H1 (cell line): ENCODE measurements around the gene CALM1. TPM values are rescaled to one million over a fixed set of nuclear protein-coding genes. Genes with fewer than 3 reads are reported as not detected.

ENCODE experiments used
- CTCF ChIA-PET: fragments of 300-600 bp; sonication (Branson Sonifier 250); formaldehyde crosslinking; loops from one replicate; lab custom pipeline; 2021; ENCODE audit not compliant: partially characterized antibody; lab: Charles Lee
- POLR2A ChIA-PET: fragments of 300-600 bp; sonication (Branson Sonifier 250); formaldehyde crosslinking; loops from one replicate; lab custom pipeline; 2021; ENCODE audit warnings: inconsistent platforms; ENCODE audit not compliant: partially characterized antibody; lab: Charles Lee
- DNase-seq, 2 experiments: peaks; one replicate each; pipeline versions ENCODE4 v3.0.0 to v3.0.0-alpha.2; 2010 to 2022; ENCODE audit warnings: low spot score in 2 of 2, low read depth in 1 of 2, mixed read lengths in 1 of 2
- FAIRE-seq: peaks from 2 replicates; lab custom pipeline; 2011; peaks lifted over from hg19 to GRCh38; lab: Jason Lieb, UNC
- H2AFZ ChIP-seq: 2 replicates; pipeline ENCODE4 v1.8.1; 2012; ENCODE audit warnings: low read length, inconsistent platforms
- H2AK5ac ChIP-seq: 2 replicates; pipeline ENCODE4 v1.6.1; 2013; ENCODE audit warnings: low read depth, low read length
- H2BK120ac ChIP-seq: replicated peaks from 2 replicates; pipeline ENCODE3; 2013; ENCODE audit warnings: low read depth, low read length, inconsistent platforms
- H2BK12ac ChIP-seq: 2 replicates; pipeline ENCODE4 v1.6.1; 2013; ENCODE audit warnings: low read depth, low read length
- H2BK15ac ChIP-seq: 2 replicates; pipeline ENCODE4 v1.6.1; 2013; ENCODE audit warnings: low read length
- H2BK20ac ChIP-seq: 2 replicates; pipeline ENCODE4 v1.6.1; 2013; ENCODE audit warnings: low read length
- H2BK5ac ChIP-seq: 2 replicates; pipeline ENCODE4 v1.6.1; 2013; ENCODE audit warnings: low read depth, low read length
- H3K14ac ChIP-seq: 2 replicates; pipeline ENCODE4 v1.6.1; 2013; ENCODE audit warnings: inconsistent platforms; ENCODE audit not compliant: insufficient read length
- H3K18ac ChIP-seq: 2 replicates; pipeline ENCODE4 v1.6.1; 2013; ENCODE audit warnings: low read length; ENCODE audit errors: extremely low read depth
- H3K23ac ChIP-seq: 2 replicates; pipeline ENCODE4 v1.6.1; 2013; ENCODE audit warnings: inconsistent platforms; ENCODE audit not compliant: insufficient read length
- H3K23me2 ChIP-seq: 2 replicates; pipeline ENCODE4 v1.6.1; 2013; ENCODE audit warnings: low read depth, low read length
- H3K27ac ChIP-seq: 2 replicates; pipeline ENCODE4 v1.6.1; 2011; ENCODE audit warnings: low read depth, low read length, inconsistent platforms
- H3K27me3 ChIP-seq, 4 experiments: replicated peaks in 1 of 4; 1 replicate in 1 of 4; 2 replicates in 3 of 4; pipeline versions ENCODE4 v1.6.1 to v1.8.1; 2011 to 2013; ENCODE audit warnings: low read length in 3 of 4, mild to moderate bottlenecking in 3 of 4, inconsistent platforms in 2 of 4, mixed read lengths in 2 of 4, moderate library complexity in 1 of 4; ENCODE audit not compliant: control insufficient read depth in 3 of 4, insufficient read depth in 3 of 4; ENCODE audit errors: extremely low read depth in 1 of 4
- H3K36me3 ChIP-seq, 4 experiments: 2 replicates each; pipeline versions ENCODE4 v1.6.1 to v1.8.1; 2011 to 2013; ENCODE audit warnings: mild to moderate bottlenecking in 4 of 4, low read length in 3 of 4, moderate library complexity in 2 of 4, control low read depth in 1 of 4, inconsistent platforms in 1 of 4; ENCODE audit not compliant: insufficient read depth in 4 of 4, control insufficient read depth in 2 of 4
- H3K4ac ChIP-seq: replicated peaks from 2 replicates; pipeline ENCODE3; 2013; ENCODE audit warnings: low read length, low read depth, mixed read lengths, inconsistent platforms; ENCODE audit not compliant: insufficient read length
- H3K4me1 ChIP-seq, 4 experiments: replicated peaks in 1 of 4; 1 replicate in 1 of 4; 2 replicates in 3 of 4; pipeline versions ENCODE4 v1.6.1 to v1.8.1; 2011 to 2013; ENCODE audit warnings: low read length in 3 of 4, inconsistent platforms in 2 of 4, mixed read lengths in 1 of 4; ENCODE audit not compliant: insufficient read depth in 4 of 4, control insufficient read depth in 3 of 4
- H3K4me2 ChIP-seq, 2 experiments: 2 replicates each; pipeline versions ENCODE4 v1.6.1 to v1.8.1; 2011 to 2013; ENCODE audit warnings: low read depth in 2 of 2, low read length in 2 of 2, control low read depth in 1 of 2, inconsistent platforms in 1 of 2, mild to moderate bottlenecking in 1 of 2; ENCODE audit not compliant: insufficient read depth in 1 of 2
- H3K4me3 ChIP-seq, 4 experiments: fragments of 200-600, 300-600 bp in 1 of 4; sonication (generic), shearing (Covaris generic), sonication (Bioruptor Twin) in 1 of 4; 2 replicates each; pipeline versions ENCODE4 v1.5.1 to v1.8.1; 2011 to 2016; ENCODE audit warnings: low read length in 4 of 4, low read depth in 3 of 4, control low read depth in 2 of 4, inconsistent platforms in 2 of 4, mild to moderate bottlenecking in 2 of 4, mixed read lengths in 1 of 4, moderate library complexity in 1 of 4; ENCODE audit not compliant: insufficient read depth in 2 of 4; ENCODE audit errors: extremely low read depth in 1 of 4
- H3K56ac ChIP-seq: replicated peaks from 2 replicates; pipeline ENCODE3; 2013; ENCODE audit warnings: low read depth, mild to moderate bottlenecking, mixed read lengths, low read length, inconsistent platforms; ENCODE audit not compliant: insufficient read length
- H3K79me1 ChIP-seq: 2 replicates; pipeline ENCODE4 v1.6.1; 2013; ENCODE audit warnings: low read depth, low read length, control low read depth
- H3K79me2 ChIP-seq, 2 experiments: 2 replicates each; pipeline versions ENCODE4 v1.6.1 to v1.8.1; 2012 to 2013; ENCODE audit warnings: low read length in 2 of 2, mild to moderate bottlenecking in 2 of 2, inconsistent platforms in 1 of 2; ENCODE audit not compliant: insufficient read depth in 2 of 2, control insufficient read depth in 1 of 2
- H3K9ac ChIP-seq, 4 experiments: replicated peaks in 1 of 4; 1 replicate in 1 of 4; 2 replicates in 3 of 4; pipeline versions ENCODE4 v1.6.1 to v1.8.1; 2011 to 2013; ENCODE audit warnings: low read depth in 3 of 4, low read length in 3 of 4, control low read depth in 2 of 4, mild to moderate bottlenecking in 2 of 4, moderate library complexity in 2 of 4, inconsistent platforms in 1 of 4; ENCODE audit errors: extremely low read depth in 1 of 4
- H3K9me3 ChIP-seq, 2 experiments: 2 replicates each; pipeline versions ENCODE4 v1.6.1 to v1.8.1; 2012 to 2013; ENCODE audit warnings: mild to moderate bottlenecking in 2 of 2, moderate library complexity in 2 of 2, control low read depth in 1 of 2, inconsistent platforms in 1 of 2, low read depth in 1 of 2, low read length in 1 of 2, mixed read lengths in 1 of 2; ENCODE audit not compliant: insufficient read depth in 2 of 2
- H4K20me1 ChIP-seq, 2 experiments: replicated peaks in 1 of 2; 2 replicates each; pipeline versions ENCODE3 to v1.8.1; 2011 to 2013; ENCODE audit warnings: inconsistent platforms in 2 of 2, low read length in 2 of 2, mild to moderate bottlenecking in 1 of 2; ENCODE audit not compliant: insufficient read depth in 2 of 2, control insufficient read depth in 1 of 2
- H4K5ac ChIP-seq: 2 replicates; pipeline ENCODE4 v1.6.1; 2013; ENCODE audit warnings: low read length, low read depth, mixed read lengths, inconsistent platforms; ENCODE audit not compliant: insufficient read length
- H4K8ac ChIP-seq: 2 replicates; pipeline ENCODE4 v1.8.0; 2013; ENCODE audit warnings: mild to moderate bottlenecking, moderate library complexity, low read length, inconsistent platforms; ENCODE audit not compliant: insufficient read depth; ENCODE audit errors: extremely low read depth
- H4K91ac ChIP-seq: replicated peaks from 2 replicates; pipeline ENCODE3; 2013; ENCODE audit warnings: low read length, mixed read lengths, inconsistent platforms; ENCODE audit not compliant: insufficient read length
- POU5F1 ChIP-seq: IDR thresholded peaks from 2 replicates; pipeline ENCODE4 v1.6.1; 2011; ENCODE audit warnings: low read depth, mild to moderate bottlenecking, low read length, moderate library complexity
- SIN3A ChIP-seq, 2 experiments: IDR thresholded peaks in 1 of 2; conservative IDR thresholded peaks in 1 of 2; 2 replicates each; pipeline ENCODE4 v1.6.1; 2011 to 2012; ENCODE audit warnings: low read length in 2 of 2, improper control_type of control experiment in 1 of 2, low read depth in 1 of 2, mild to moderate bottlenecking in 1 of 2
- SP1 ChIP-seq: IDR thresholded peaks from 2 replicates; pipeline ENCODE4 v1.6.1; 2011; ENCODE audit warnings: low read depth, low read length
- WGBS, 2 experiments: shearing (Covaris generic) in 1 of 2; methylation state at CpG; one replicate each; pipeline versions ENCODE4 v1.1.6 to v1.1.7; 2013 to 2015; ENCODE audit warnings: low lambda C conversion rate in 2 of 2, mixed read lengths in 2 of 2, inconsistent platforms in 1 of 2, low coverage in 1 of 2, missing lambda C conversion rate in 1 of 2; ENCODE audit not compliant: insufficient replicate concordance in 2 of 2, insufficient coverage in 1 of 2, insufficient read length in 1 of 2; ENCODE audit errors: extremely low coverage in 1 of 2, missing lambda C conversion rate in 1 of 2; 5-methylcytosine and 5-hydroxymethylcytosine counted together
- polyA plus RNA-seq, 7 experiments: library from polyadenylated mRNA; depleted of rRNA in 3 of 7; stranded (reverse) in 5 of 7; unstranded in 2 of 7; fragments of >200 nt in 5 of 7; fragments of 200-250 nt in 2 of 7; gene quantifications; 1 replicate in 5 of 7; 2 replicates in 1 of 7; 4 replicates in 1 of 7; pipeline versions ENCODE4 v1.2.1 to v1.2.3, GENCODE V29; 2011 to 2013; ENCODE audit warnings: missing spikeins in 2 of 7, mixed read lengths in 2 of 7
- total RNA-seq: library from RNA; stranded (reverse); fragmentation: NEBNext Ultra II Directional; extraction: Animal tissue kit (Norgen Biotek cat#: 25700); gene quantifications from 2 replicates; pipeline ENCODE4 v1.2.1, GENCODE V29; 2021
- TF ChIP-seq, protein P1 (sequence below): IDR thresholded peaks from 2 replicates; pipeline ENCODE4 v1.6.1; 2012; ENCODE audit warnings: low read length, inconsistent platforms

CALM1 gene
- total and polyA plus RNA-seq, 2 of the 8 experiments (the other 6 are each of a cell fraction or from before 2014, with no cell fraction given) = 285 to 422 TPM

DNA sequence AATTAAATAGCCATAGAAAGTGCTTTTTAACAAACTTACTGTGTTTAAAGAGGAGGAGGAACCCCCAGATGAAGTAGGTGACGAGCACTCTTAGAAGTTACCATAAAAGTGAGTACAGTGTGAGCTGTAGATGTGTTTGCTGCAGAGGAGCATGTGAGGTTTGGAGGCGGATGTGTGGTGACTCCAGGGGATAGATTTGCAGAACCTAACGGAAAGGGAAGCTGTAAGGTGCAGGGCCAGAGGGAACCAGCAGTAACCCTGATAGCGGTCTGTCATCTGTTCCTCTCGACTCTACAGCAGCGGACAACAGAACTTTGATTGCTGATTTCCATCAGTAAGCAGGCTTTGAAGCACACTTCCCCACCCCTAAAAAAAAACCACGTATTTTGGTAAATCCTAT lies 5.2 kb downstream of the CALM1 start:
- Histone ChIP-seq H3K27me3 (no peaks in the 10 kb centered on the region), H3K9me3 (no peaks in the 10 kb centered on the region), H2BK120ac (no peak overlapping the region), H2BK12ac (no peak overlapping the region), H3K4me2 (no peak overlapping the region), H3K79me1 (peaks cover 8% of the 10 kb centered on the region; the same call in 1 of the 2 replicates), H2AK5ac (no peak overlapping the region), H3K36me3 (peaks cover 42 to 60% (median 48%) of the 10 kb centered on the region in 4 experiments), H3K56ac (no peak overlapping the region), H2BK20ac (no peak overlapping the region), H3K9ac (no peak overlapping the region), H3K18ac (no peak overlapping the region), H3K14ac (no peak overlapping the region), H4K91ac (no peak overlapping the region), H2AFZ (no peak overlapping the region), H3K4me1 (peaks cover 0 to 5% (median 2%) of the 10 kb centered on the region in 4 experiments; a peak in 3 of 7 replicates), H2BK5ac (no peak overlapping the region), H4K20me1 (peaks cover 18 to 21% of the 10 kb centered on the region in 2 experiments), H4K5ac (no peak overlapping the region), H2BK15ac (no peak overlapping the region), H3K27ac (no peak overlapping the region), H3K4me3 (no peak overlapping the region), H3K23me2 (peaks cover 4% of the 10 kb centered on the region), H3K79me2 (peaks cover 3 to 38% of the 10 kb centered on the region in 2 experiments; a peak in 2 of 4 replicates), H3K23ac (no peak overlapping the region), H3K4ac (no peak overlapping the region), H4K8ac (no peak overlapping the region)
- POLR2A ChIA-PET = interaction anchor here (0.7 kb wide), 1 partner anchor 300 kb away, joined by 4 read pairs; no protein-coding TSS in a partner anchor
- DNase-seq (no peak), FAIRE-seq (no peak)
- TF ChIP-seq SP1 (no peak), POU5F1 (no peak), SIN3A (conservative IDR thresholded peaks at IDR 0.05 in 1 of 2, IDR thresholded peaks at IDR 0.05 in 1 of 2; ENCODE audit: low read depth in 1 of 2, low read length in 2 of 2) (no peak)
- TF ChIP-seq, protein P1, sequence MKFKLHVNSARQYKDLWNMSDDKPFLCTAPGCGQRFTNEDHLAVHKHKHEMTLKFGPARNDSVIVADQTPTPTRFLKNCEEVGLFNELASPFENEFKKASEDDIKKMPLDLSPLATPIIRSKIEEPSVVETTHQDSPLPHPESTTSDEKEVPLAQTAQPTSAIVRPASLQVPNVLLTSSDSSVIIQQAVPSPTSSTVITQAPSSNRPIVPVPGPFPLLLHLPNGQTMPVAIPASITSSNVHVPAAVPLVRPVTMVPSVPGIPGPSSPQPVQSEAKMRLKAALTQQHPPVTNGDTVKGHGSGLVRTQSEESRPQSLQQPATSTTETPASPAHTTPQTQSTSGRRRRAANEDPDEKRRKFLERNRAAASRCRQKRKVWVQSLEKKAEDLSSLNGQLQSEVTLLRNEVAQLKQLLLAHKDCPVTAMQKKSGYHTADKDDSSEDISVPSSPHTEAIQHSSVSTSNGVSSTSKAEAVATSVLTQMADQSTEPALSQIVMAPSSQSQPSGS = no peak
- CTCF ChIA-PET = interaction anchor here (0.6 to 2.4 kb wide), 12 partner anchors 15 to 359 kb away, joined by 3 to 11 read pairs (median 4); no protein-coding TSS in a partner anchor
- WGBS, 2 experiments = 91% methylated on average over 7 of the region's 7 CpGs; no CpG with 5 or more reads in 1 of the 2 experiments
